Nephron progenitor cell (in vitro differentiated cells): ENCODE data around the gene SNAP25.
A peak's percentile ranks its signal among the peaks of the same experiment; 100 is the strongest.

Source experiments
- DNase-seq: peaks from one replicate; pipeline ENCODE4 v3.0.0; 2021
- H3K27ac Mint-ChIP-seq: 2 replicates; pipeline ENCODE4 v1.8.0; 2021; ENCODE audit warnings: mild to moderate bottlenecking, moderate library complexity, mixed read lengths
- H3K27me3 Mint-ChIP-seq: 2 replicates; pipeline ENCODE4 v1.8.0; 2021; ENCODE audit warnings: mild to moderate bottlenecking, low read depth, mixed read lengths; ENCODE audit not compliant: poor library complexity
- H3K36me3 Mint-ChIP-seq: 2 replicates; pipeline ENCODE4 v1.8.0; 2021; ENCODE audit warnings: low read depth, mixed read lengths
- H3K4me1 Mint-ChIP-seq: 2 replicates; pipeline ENCODE4 v1.8.0; 2021; ENCODE audit warnings: mixed read lengths
- H3K4me3 Mint-ChIP-seq: 2 replicates; pipeline ENCODE4 v1.8.0; 2021; ENCODE audit warnings: mild to moderate bottlenecking, moderate library complexity, mixed read lengths
- H3K9me3 Mint-ChIP-seq: 2 replicates; pipeline ENCODE4 v1.8.0; 2021; ENCODE audit warnings: mild to moderate bottlenecking, moderate library complexity, mixed read lengths
- CTCF ChIP-seq: fragments of 200-600 bp; sonication (generic); IDR thresholded peaks from 2 replicates; pipeline ENCODE4 v1.5.0; 2021; ENCODE audit warnings: antibody characterized with exemption

The SNAP25 gene

GRCh38 chr20:10271494-10272219, 53.0 kb downstream of the SNAP25 start:
- Mint-ChIP-seq H3K27me3 (no peaks in the 10 kb centered on the region), H3K4me3 (no peak overlapping the region), H3K27ac (peak overlapping the region; percentile 27), H3K9me3 (no peaks in the 10 kb centered on the region), H3K36me3 (no peaks in the 10 kb centered on the region), H3K4me1 (peaks cover 5% of the 10 kb centered on the region)
- DNase-seq = no peak
- TF ChIP-seq CTCF = no peak

GRCh38 chr20:10276878-10277580, 58.4 kb downstream of the SNAP25 start:
- Mint-ChIP-seq H3K9me3 (no peaks in the 10 kb centered on the region), H3K4me1 (no peaks in the 10 kb centered on the region), H3K27me3 (no peaks in the 10 kb centered on the region), H3K4me3 (no peak overlapping the region), H3K36me3 (no peaks in the 10 kb centered on the region), H3K27ac (no peak overlapping the region)
- no peak for TF ChIP-seq CTCF
- DNase-seq = no peak

GRCh38 chr20:10277616-10278015, 59.0 kb downstream of the SNAP25 start:
- Mint-ChIP-seq H3K4me3 (no peak overlapping the region), H3K36me3 (no peaks in the 10 kb centered on the region), H3K27ac (no peak overlapping the region), H3K27me3 (no peaks in the 10 kb centered on the region), H3K4me1 (no peaks in the 10 kb centered on the region), H3K9me3 (no peaks in the 10 kb centered on the region)
- TF ChIP-seq CTCF = no peak
- no peak for DNase-seq

- no peak overlapping the region for H3K27ac Mint-ChIP-seq
- H3K36me3 Mint-ChIP-seq = no peaks in the 10 kb centered on the region
- H3K9me3 Mint-ChIP-seq = no peaks in the 10 kb centered on the region
- H3K27me3 Mint-ChIP-seq = no peaks in the 10 kb centered on the region
- H3K4me1 Mint-ChIP-seq = no peaks in the 10 kb centered on the region
- no peak overlapping the region for H3K4me3 Mint-ChIP-seq
- no peak for DNase-seq
- TF ChIP-seq CTCF = no peak
These were observed 59.8 kb downstream of the SNAP25 start for GRCh38 chr20:10278412-10278811.

- no peaks in the 10 kb centered on the region for H3K36me3 Mint-ChIP-seq
- no peak overlapping the region for H3K27ac Mint-ChIP-seq
- no peaks in the 10 kb centered on the region for H3K4me1 Mint-ChIP-seq
- H3K4me3 Mint-ChIP-seq = no peak overlapping the region
- H3K27me3 Mint-ChIP-seq = no peaks in the 10 kb centered on the region
- H3K9me3 Mint-ChIP-seq = no peaks in the 10 kb centered on the region
- no peak for DNase-seq
- no peak for TF ChIP-seq CTCF
These were observed 61.6 kb downstream of the SNAP25 start for GRCh38 chr20:10280018-10280908.
